ENCODE results near the gene KCTD13.

GRCh38 chr16:29971304-29971703, 45.3 kb upstream of the KCTD13 start:
- TF ChIP-seq POLR2AphosphoS5 (IDR thresholded peaks at IDR 0.05; ENCODE audit: borderline replicate concordance, low read depth, low read length), result no peak
- TF ChIP-seq FOXP2 (optimal IDR thresholded peaks at IDR 0.05; ENCODE audit: control extremely low read depth, extremely low read length, insufficient read depth), result no peak
